Heart right ventricle (tissue), 16 donors: ENCODE data around the gene NRF1. TPM values are rescaled to one million over a fixed set of nuclear protein-coding genes. Genes with fewer than 3 reads are reported as not detected.
"Not testable (repeated sequence)": the region's sequence is repeated elsewhere in the genome, so short reads cannot be mapped to it uniquely, and the experiment has no call there.

ENCODE experiments used
- ATAC-seq, 8 donors: fragments of 200-7000 bp; cut with Tn5 transposase; one replicate each; pipeline ENCODE4 v1.9.1; 2020; ENCODE audit warnings: mild to moderate bottlenecking in 8 of 8, moderate library complexity in 8 of 8, moderate number of reproducible peaks in 1 of 8
- DNase-seq, 2 donors: peaks; one replicate each; pipeline ENCODE4 v3.0.0-alpha.2; 2020
- H3K27ac ChIP-seq, 10 donors: fragments of 200-600 bp; sonication (generic) in 2 of 10; one replicate each; pipeline versions ENCODE4 v1.5.0 to v1.8.0; 2020 to 2022; ENCODE audit warnings: mild to moderate bottlenecking in 3 of 10
- H3K27me3 ChIP-seq, 7 donors: fragments of 200-600 bp; one replicate each; pipeline ENCODE4 v1.8.0; 2021 to 2022; ENCODE audit warnings: mild to moderate bottlenecking in 2 of 7
- H3K36me3 ChIP-seq, 9 donors: fragments of 200-600 bp; sonication (generic) in 1 of 9; one replicate each; pipeline versions ENCODE4 v1.5.0 to v1.8.0; 2020 to 2022; ENCODE audit warnings: mild to moderate bottlenecking in 2 of 9
- H3K4me1 ChIP-seq, 9 donors: fragments of 200-600 bp; sonication (generic) in 1 of 9; one replicate each; pipeline versions ENCODE4 v1.5.0 to v1.8.0; 2020 to 2022; ENCODE audit warnings: mild to moderate bottlenecking in 4 of 9
- H3K4me3 ChIP-seq, 10 donors: fragments of 200-600 bp; sonication (generic) in 2 of 10; one replicate each; pipeline versions ENCODE4 v1.5.0 to v1.8.0; 2020 to 2022; ENCODE audit warnings: mild to moderate bottlenecking in 7 of 10, moderate library complexity in 2 of 10
- H3K9me3 ChIP-seq, 11 donors: fragments of 200-600 bp in 10 of 11; sonication (generic) in 2 of 11; one replicate each; pipeline versions ENCODE4 v1.5.0 to v1.8.0; 2013 to 2022; ENCODE audit warnings: mild to moderate bottlenecking in 2 of 11, control low read depth in 1 of 11, moderate library complexity in 1 of 11
- WGBS, 2 donors: extraction: QIAGEN DNeasy Blood & Tissue Kit; methylation state at CpG; one replicate each; pipeline ENCODE4 v1.1.7; 2013; ENCODE audit warnings: inconsistent platforms in 1 of 2; 5-methylcytosine and 5-hydroxymethylcytosine counted together
- intact Hi-C, 10 donors: fragments of 100-400 bp; cut with DNase I; formaldehyde crosslinking; loops; one replicate each; pipeline versions ENCODE4 v1.11.1 to v1.14.2; 2022
- polyA plus RNA-seq, 2 donors: library from polyadenylated mRNA; stranded (reverse); fragments of 200-250 nt; gene quantifications; one replicate each; pipeline ENCODE4 v1.2.3, GENCODE V29; 2013
- total RNA-seq, 10 donors: library from RNA; stranded (reverse); fragmentation: NEBNext Ultra II Directional in 3 of 10; extraction: Animal tissue kit (Norgen Biotek cat#: 25700) in 3 of 10; gene quantifications; one replicate each; pipeline versions ENCODE4 v1.2.1 to v1.2.4, GENCODE V29; 2021 to 2023
- TF ChIP-seq, protein P1 (sequence below), 9 donors: fragments of 200-600 bp; sonication (generic) in 2 of 9; IDR thresholded peaks; one replicate each; pipeline versions ENCODE4 v1.5.0 to v1.8.0; 2021 to 2022; ENCODE audit warnings: antibody characterized with exemption in 9 of 9, mild to moderate bottlenecking in 5 of 9, moderate library complexity in 1 of 9
- donor health status: Arrhythmogenic right ventricular cardiomyopathy.
- donor health status: ischemic (EF 13 %, LVEDD 7.1; RV severe dilation, severe dysfunction).
- donor health status: healthy with polysubstance abuse.
- donor health status: DM: no; HTN: yes; CAD: no.
- donor health status: DM: no; HTN: no; CAD: no.
- donor health status: ischemic (EF 25% LVEDD 6.9; RV normal size, moderate dysfunction).
- donor health status: ischemic (EF 25% LVEDD 5.7; RV mildly dilated, moderate dysfunction).
- donor health status: healthy.
- donor health status: DM: yes; HTN: yes; CAD: no.
- donor health status: Ischemic cardiomyopathy.
- donor health status: ischemic (EF 35%, LVEDD 5.7; RV mildly dilated, moderate dysfunction).
- donor health status: nonischemic (EF 11% LVEDD 7.7; RV severe dilation, severe dysfunction).
- donor health status: DM: yes; HTN: yes; CAD: no.
- donor health status: PGD.
- donor health status: ischemic (EF 29% LVEDD 5.4; RV normal size, mild dysfunction).
- donor health status: nonischemic (EF 23%, LVEDD 6.1; RV moderate dilation, normal function).

Gene NRF1
- total and polyA plus RNA-seq, 12 donors: 4.9 to 16.0 (median 12.5) TPM

DNA sequence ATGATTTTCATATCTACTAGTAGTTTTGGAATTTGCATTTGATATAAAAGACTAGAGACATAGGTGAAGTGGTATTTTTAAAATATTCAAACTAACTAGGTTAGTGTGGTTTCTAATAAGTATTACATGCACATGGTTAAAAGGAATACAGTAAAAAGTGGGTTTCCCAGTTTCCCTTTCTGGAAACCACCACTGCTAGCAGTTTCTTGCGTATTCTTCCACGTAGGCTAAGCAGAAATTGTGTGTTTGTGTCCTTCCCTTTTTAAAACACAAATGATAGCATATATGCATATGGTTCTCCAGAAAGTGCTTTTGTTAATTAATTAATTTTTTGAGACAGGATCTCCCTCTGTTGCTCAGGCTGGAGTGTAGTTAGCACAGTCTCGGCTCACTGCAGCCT is 15.4 kb downstream of the NRF1 start:
- intact Hi-C loops: loop anchor here in 1 of 10 donors (5.0 kb wide), 1 partner anchor 145 kb away; no protein-coding TSS in a partner anchor
- peaks cover 0 to 29% (median 2%) of the 10 kb centered on the region in 9 donors for H3K4me1 ChIP-seq
- 89 to 93% methylated on average over 3 of the region's 3 CpGs for WGBS, 2 donors
- no peaks in the 10 kb centered on the region for H3K9me3 ChIP-seq
- no peak for DNase-seq
- no peak overlapping the region for H3K4me3 ChIP-seq
- ATAC-seq: no peak
- H3K27ac ChIP-seq: peak overlapping the region in 1 of 10 donors; percentile 22
- H3K36me3 ChIP-seq: no peaks in the 10 kb centered on the region
- no peaks in the 10 kb centered on the region for H3K27me3 ChIP-seq
- TF ChIP-seq, protein P1, sequence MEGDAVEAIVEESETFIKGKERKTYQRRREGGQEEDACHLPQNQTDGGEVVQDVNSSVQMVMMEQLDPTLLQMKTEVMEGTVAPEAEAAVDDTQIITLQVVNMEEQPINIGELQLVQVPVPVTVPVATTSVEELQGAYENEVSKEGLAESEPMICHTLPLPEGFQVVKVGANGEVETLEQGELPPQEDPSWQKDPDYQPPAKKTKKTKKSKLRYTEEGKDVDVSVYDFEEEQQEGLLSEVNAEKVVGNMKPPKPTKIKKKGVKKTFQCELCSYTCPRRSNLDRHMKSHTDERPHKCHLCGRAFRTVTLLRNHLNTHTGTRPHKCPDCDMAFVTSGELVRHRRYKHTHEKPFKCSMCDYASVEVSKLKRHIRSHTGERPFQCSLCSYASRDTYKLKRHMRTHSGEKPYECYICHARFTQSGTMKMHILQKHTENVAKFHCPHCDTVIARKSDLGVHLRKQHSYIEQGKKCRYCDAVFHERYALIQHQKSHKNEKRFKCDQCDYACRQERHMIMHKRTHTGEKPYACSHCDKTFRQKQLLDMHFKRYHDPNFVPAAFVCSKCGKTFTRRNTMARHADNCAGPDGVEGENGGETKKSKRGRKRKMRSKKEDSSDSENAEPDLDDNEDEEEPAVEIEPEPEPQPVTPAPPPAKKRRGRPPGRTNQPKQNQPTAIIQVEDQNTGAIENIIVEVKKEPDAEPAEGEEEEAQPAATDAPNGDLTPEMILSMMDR (IDR thresholded peaks at IDR 0.05): no peak

DNA sequence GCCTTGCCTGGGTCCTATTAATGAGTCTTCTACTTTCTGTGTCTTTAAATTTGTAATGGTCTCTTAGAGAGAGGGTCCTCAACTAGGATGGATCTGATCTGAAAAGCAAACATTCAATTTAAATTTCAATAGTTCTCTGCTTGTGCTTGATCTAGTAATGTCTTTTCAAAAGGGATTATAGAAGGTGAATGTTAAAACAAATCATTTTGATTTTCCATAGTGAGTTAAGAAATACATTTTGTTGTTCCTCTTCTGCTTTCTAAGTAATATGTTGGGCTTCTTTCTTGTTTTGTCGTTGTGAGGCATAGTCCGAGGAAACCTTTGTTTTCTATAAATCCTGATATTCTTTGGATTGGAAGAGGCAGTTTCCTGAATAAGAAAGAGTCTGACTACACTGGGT is 18.8 kb downstream of the NRF1 start:
- 53 to 54% methylated on average over 2 of the region's 2 CpGs for WGBS, 2 donors
- no peaks in the 10 kb centered on the region for H3K27me3 ChIP-seq
- TF ChIP-seq, protein P1 (IDR thresholded peaks at IDR 0.05): no peak
- H3K36me3 ChIP-seq: no peaks in the 10 kb centered on the region
- peaks cover 0 to 30% (median 7%) of the 10 kb centered on the region in 9 donors for H3K4me1 ChIP-seq
- no peak for ATAC-seq
- DNase-seq: no peak
- H3K9me3 ChIP-seq: no peaks in the 10 kb centered on the region
- no peak overlapping the region for H3K27ac ChIP-seq
- intact Hi-C loops: loop anchor here in 4 of 10 donors (10.0 kb wide), 4 partner anchors 126 to 396 kb away; partner anchors contain the start of gene SMKR1 (in 1 of the 4)
- no peak overlapping the region for H3K4me3 ChIP-seq

DNA sequence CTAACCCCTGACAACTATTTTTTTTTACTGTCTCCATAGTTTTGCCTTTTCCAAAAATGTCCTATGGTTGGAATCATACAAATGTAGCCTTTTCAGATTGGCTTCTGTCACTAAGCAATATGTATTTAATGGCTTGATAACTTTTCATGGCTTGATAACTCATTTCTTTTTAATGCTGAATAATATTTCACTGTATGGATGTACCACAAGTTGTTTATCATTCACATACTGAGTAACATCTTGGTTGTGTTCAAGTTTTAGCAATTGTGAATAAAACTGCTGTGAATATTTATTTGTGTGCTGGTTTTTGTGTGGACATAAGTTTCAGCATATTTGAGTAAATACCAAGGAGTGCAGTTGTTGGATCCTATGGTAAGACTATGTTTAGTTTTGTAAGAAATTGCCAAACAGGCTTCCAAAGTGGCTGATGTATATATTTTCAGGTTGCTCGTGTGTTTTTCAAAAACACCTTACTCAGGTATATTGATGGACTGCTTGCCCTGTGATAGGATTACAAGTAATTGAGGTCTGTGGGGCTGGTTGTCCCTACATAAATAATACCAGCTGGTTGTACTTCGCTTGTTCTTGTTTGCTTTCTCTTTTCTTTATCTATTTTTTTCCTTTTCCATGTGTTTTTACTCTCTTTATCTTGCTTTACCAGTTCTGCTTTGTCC is 23.0 kb downstream of the NRF1 start:
- no peak for ATAC-seq
- WGBS, 2 donors: 92 to 93% methylated on average over 2 of the region's 2 CpGs
- Histone ChIP-seq H3K4me3 (no peak overlapping the region), H3K36me3 (no peaks in the 10 kb centered on the region), H3K9me3 (no peaks in the 10 kb centered on the region), H3K4me1 (peaks cover 0 to 27% (median 8%) of the 10 kb centered on the region in 9 donors), H3K27ac (no peak overlapping the region), H3K27me3 (no peaks in the 10 kb centered on the region)
- TF ChIP-seq, protein P1 (IDR thresholded peaks at IDR 0.05): no peak
- DNase-seq: no peak
- intact Hi-C loops: loop anchor here in 4 of 10 donors (10.0 kb wide), 4 partner anchors 130 to 400 kb away; partner anchors contain the start of gene SMKR1 (in 1 of the 4)

DNA sequence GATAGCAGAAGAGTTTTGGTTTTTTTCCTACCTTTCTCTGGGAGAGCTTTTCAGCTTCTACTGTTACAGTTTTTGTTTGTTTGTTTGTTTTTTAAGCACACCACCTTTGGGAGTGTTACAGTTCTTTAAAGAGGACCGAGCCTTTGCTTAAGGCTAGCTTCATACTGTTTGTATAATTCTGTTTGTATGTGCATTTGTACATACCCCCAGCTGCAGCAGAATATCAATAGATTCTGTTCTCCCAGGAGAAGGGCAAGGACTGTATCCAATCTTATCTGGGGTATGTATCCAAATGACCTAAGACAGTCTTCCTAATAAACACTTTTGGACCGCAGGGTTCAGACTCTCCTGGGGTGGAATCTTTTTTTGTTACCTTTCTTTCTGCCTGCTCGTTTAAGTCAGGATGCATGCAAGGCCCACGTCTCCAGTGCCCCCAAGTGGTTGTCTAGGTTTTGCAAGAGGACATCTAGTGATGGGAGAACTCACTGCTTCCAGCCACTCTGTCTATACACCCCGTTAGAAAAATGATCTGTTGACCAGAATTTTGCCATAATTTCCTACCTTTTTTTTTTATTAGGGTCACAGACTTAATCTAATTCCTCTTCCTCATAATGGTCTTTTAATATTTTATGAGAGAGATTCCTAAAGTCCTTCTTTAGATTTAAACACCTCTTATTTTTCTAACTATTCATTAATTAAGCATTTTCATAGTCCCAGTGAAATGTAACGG is 23.9 kb downstream of the NRF1 start:
- DNase-seq: peak; percentile 25 to 63
- TF ChIP-seq, protein P1 (IDR thresholded peaks at IDR 0.05): peak; percentile 33 to 87 (median 75)

DNA sequence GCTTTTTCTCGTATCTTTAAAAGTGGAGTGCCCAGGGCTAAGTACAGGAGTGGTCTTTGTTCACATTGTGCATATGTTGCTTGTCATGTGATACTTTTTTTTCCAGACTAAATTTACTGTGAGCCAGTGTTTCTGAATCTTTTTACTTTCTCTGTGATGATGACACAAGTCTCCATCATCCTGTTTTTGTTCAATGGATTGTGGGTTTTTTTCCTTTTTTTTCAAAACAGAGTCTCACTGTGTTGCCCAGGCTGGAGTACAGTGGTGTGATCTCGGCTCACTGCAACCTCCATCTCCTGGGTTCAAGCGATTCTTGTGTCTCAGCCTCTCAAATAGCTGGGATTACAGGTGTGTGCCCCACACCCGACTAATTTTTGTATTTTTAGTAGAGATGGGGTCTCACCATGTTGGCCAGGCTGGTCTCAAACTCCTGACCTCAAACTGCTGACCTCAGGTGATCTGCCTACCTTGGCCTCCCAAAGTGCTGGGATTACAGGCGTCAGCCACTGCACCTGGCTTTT is 24.6 kb downstream of the NRF1 start:
- not testable (repeated sequence) for H3K27me3 ChIP-seq, H3K36me3 ChIP-seq, DNase-seq, ATAC-seq, H3K4me3 ChIP-seq, H3K9me3 ChIP-seq, H3K27ac ChIP-seq
- intact Hi-C loops: loop anchor here in 4 of 10 donors (10.0 kb wide), 4 partner anchors 131 to 401 kb away; partner anchors contain the start of gene SMKR1 (in 1 of the 4)
- H3K4me1 ChIP-seq: peaks cover 0 to 27% (median 5%) of the 10 kb centered on the region in 9 donors
- WGBS, 2 donors: 83 to 88% methylated on average over 5 of the region's 5 CpGs

More for the DNA sequence above, 23.9 kb downstream of the NRF1 start:
- intact Hi-C loops: loop anchor here in 4 of 10 donors (10.0 kb wide), 4 partner anchors 131 to 401 kb away; partner anchors contain the start of gene SMKR1 (in 1 of the 4)
- H3K36me3 ChIP-seq: no peaks in the 10 kb centered on the region
- no peaks in the 10 kb centered on the region for H3K9me3 ChIP-seq
- H3K27ac ChIP-seq: no peak overlapping the region
- no peaks in the 10 kb centered on the region for H3K27me3 ChIP-seq
- ATAC-seq: peak; percentile 34 to 88 (median 84)
- peaks cover 0 to 27% (median 8%) of the 10 kb centered on the region in 9 donors for H3K4me1 ChIP-seq
- no peak overlapping the region for H3K4me3 ChIP-seq
- WGBS, 2 donors: 21 to 24% methylated on average over 6 of the region's 6 CpGs
